Activated CD8-positive, alpha-beta memory T cell treated with anti-CD3 and anti-CD28 coated beads for 36 hours (primary cell): Measurements from ENCODE around the gene NTSR2. TPM values are rescaled to one million over a fixed set of nuclear protein-coding genes. Genes with fewer than 3 reads are reported as not detected.

ENCODE experiments used
- CTCF ChIA-PET: fragments of 350-600 bp; sonication (Branson Sonifier 250); formaldehyde crosslinking; loops from one replicate; lab custom pipeline; 2021; ENCODE audit warnings: antibody characterized with exemption; lab: Charles Lee
- POLR2A ChIA-PET: fragments of 350-600 bp; sonication (Branson Sonifier 250); formaldehyde crosslinking; loops from one replicate; lab custom pipeline; 2021; ENCODE audit warnings: antibody characterized with exemption; lab: Charles Lee
- total RNA-seq, 2 experiments: library from RNA; stranded (reverse); gene quantifications; one replicate each; pipeline ENCODE4 v1.2.3, GENCODE V29; 2021

NTSR2 gene
- total RNA-seq, 2 experiments from 2014 or later, result not detected

DNA sequence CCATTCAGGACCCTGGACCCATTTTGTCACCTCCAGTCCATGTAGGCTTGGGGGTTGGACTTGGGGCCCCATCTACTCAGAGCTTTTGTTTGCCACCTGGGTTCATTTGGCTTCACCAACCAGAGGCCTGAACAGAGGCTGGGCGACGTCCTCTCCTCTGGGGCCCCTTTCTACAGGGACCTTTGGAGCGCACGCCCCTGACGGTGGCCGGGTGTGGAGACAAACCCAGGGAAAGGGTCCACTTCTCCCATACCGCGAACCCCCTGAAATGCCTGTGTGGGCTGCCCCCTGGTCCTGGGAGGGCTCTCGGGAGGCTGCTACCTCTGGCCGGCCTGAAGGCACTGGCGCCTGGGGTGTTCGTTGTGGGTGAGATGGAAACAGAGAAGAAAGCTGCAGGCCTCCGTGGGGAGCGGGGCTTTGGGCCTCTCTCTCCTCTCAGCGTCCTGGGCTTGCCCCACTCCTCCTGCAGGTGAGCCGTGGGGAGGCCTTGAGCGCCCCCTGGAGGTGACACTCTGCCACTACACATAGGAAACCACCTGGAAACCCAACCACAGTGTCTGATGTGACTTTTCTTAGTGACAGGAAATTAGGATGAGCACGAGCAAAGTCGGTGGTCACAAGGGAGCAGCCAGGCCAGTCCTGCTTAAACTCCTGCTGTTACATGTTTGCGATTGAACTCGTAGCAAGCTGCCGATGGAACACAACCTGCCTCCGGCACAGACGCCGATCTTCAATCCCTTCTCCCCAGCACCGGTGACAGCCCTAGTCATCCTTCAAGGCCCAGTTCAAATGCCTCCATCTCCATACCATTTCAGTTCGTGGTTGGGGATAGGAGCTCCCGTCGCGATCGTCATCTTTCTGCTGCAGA lies 12.0 kb upstream of the NTSR2 start:
- CTCF ChIA-PET, result interaction anchor here (1.0 to 2.5 kb wide), 6 partner anchors 11 to 101 kb away, joined by 3 to 9 read pairs (median 4); no protein-coding TSS in a partner anchor
- POLR2A ChIA-PET, result no interaction called here

DNA sequence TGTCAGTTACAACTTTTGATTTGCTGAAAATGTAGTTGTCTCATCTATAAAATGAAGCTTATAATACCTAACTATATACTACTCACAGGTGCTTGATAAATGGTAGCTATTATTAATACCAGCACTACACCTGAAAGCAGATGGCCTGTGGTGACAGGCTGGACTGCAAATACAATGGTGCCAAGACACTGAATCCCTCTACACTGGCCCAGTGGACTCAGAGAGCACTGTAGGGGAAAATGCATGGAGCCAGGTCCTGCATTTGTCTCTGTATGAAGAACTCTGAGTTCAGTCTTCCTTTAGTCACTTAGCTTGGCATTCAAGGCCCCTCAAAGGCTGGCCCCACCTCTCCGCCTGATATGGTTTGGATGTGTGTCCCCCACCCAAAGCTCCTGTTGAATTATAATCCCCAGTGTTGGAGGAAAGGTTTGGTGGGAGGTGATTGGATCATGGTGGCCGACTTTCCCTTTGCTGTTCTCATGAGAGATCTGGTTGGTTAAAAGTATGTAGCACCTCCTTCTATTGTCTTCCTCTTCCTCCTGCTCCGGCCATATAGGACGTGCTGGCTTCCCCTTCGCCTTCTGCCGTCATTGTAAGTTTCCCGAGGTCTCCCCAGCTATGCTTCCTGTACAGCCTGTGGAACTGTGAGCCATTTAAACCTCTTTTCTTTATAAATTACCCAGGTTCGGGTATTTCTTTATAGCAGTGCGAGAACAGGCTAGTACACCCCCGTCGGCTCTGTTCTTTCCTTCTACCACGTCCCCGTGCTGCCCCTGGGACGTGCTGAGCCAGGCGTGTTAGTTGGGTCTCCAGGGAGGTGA lies 11.1 kb upstream of the NTSR2 start:
- CTCF ChIA-PET, result interaction anchor here (0.7 to 2.5 kb wide), 7 partner anchors 12 to 102 kb away, joined by 3 to 9 read pairs (median 4); no protein-coding TSS in a partner anchor
- POLR2A ChIA-PET, result no interaction called here

DNA sequence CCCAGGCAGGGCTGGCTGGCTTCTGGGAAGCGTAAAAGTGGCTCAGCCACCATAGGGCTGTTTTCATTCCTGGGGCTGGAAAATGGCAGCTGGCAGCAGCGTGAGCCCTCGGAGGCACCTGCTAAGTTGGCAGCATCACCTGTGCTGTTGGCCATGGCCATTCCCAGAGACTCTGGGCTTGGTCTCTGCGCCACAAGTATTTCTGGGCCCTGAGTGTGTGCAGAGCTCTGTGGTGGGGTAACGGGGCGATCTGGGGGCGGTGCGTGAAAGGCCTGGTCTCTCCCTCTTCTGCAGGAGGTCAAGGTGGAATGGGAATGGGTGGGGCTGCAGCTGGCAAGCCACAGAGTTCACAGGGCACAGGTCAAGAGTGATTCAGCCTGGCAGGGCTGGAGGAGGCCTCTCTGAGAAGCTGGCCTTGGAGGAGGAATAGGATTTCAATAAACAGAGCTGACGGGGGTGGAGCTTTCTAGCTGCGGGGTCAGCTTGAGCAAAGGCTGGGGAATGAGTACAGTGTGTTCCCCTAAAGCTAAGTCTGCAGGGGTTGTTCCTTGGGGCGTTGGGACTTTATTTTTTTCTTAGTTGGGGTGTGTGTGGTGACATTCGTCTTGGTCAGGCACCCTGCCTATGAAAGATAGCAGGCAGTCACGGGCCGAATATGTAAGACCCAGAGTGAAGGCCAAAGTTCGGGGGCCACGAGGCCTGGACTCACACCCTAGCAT lies 10.3 kb upstream of the NTSR2 start:
- ChIA-PET POLR2A (no interaction called here), CTCF (interaction anchor here (0.7 to 1.7 kb wide), 5 partner anchors 13 to 99 kb away, joined by 3 to 9 read pairs (median 4); no protein-coding TSS in a partner anchor)

DNA sequence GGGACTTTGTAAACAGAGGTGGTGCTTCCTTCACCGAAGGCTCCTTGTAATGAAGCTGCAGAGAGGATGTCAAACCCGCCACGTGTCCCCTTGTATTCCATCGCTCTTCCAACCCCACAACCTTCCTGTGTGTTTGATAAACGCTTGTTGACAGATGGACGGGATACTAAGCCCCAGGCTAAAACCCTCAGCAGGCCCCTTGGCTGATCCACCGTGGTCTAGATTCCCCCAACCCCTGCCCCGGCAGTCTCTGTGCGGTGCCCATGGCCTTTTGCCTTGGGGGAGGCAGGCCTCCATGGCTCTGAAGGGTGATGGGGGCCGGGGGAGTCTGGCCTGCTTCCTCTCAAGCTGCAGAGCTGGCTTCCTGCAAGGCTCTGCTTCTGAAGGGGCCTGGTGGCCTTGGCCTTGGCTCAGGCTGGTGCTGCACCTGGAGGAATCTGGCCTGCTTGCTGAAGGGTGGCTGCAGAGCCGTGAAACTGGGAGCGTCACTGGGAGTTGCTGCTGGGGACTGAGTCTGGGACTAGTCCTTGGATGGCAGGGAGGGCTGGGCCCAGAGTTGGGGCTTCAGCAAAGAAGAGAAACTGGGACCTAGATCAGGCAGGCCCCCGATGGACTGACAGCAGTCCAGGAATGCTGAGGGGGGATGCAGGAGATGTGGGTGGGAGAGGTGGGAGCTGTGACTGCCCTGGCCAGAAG lies 9.6 kb upstream of the NTSR2 start:
- CTCF ChIA-PET, result interaction anchor here (1.3 kb wide), 1 partner anchor 13 kb away, joined by 4 read pairs; no protein-coding TSS in a partner anchor
- POLR2A ChIA-PET, result no interaction called here

DNA sequence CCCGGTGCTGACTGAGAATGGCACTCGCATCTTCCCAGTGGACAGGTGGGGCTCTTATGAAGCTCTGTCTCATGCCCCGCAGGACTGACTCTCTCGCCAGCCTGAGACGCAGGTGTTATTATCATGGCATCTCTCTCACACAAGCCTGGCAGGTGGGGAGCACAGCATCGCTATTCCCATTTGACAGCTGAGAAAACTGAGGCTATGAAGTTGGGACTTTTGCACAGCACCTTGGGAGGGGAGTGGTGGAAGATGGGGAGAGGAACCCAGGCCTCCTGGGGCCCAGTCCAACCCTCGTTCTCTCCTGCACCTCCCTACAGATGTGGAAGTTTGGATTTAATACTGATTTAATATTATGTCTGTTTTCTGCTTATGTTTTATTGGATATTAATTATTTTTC lies 9.0 kb upstream of the NTSR2 start:
- POLR2A ChIA-PET, result no interaction called here

DNA sequence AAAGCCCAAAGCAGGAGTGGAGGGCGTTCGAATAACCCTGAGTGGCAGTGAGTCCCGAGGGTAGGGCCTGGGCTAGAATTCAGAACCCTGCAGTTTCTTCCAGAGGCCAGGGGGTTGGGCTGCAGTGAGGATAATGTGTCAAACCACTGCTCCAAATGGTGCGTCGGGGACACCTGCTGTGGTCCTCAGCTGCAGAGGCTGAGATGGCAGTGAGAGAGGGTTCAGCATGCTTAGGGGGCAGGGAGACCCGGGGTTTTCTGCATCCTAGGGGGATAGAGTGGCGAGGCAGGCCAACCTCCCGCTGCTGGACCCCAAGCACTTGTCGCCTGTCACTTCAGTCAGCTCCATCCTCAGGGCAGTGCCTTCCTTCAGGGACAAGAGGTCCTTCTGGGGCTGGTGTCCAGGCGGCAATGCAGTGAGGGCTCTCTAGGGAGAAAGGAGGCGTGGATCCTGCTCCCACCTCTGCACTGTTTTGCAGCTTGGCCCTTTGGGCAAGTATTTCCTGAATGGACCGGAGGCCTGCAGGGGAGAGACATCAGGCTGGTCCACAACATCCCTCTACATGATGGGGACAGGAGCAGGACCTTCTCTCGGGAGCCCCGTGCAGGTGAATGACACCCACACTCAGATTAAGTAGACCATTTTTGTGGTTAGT lies 8.4 kb upstream of the NTSR2 start:
- CTCF ChIA-PET, result no interaction called here
- POLR2A ChIA-PET, result no interaction called here

More for the DNA sequence above, 9.0 kb upstream of the NTSR2 start:
- CTCF ChIA-PET, result no interaction called here

DNA sequence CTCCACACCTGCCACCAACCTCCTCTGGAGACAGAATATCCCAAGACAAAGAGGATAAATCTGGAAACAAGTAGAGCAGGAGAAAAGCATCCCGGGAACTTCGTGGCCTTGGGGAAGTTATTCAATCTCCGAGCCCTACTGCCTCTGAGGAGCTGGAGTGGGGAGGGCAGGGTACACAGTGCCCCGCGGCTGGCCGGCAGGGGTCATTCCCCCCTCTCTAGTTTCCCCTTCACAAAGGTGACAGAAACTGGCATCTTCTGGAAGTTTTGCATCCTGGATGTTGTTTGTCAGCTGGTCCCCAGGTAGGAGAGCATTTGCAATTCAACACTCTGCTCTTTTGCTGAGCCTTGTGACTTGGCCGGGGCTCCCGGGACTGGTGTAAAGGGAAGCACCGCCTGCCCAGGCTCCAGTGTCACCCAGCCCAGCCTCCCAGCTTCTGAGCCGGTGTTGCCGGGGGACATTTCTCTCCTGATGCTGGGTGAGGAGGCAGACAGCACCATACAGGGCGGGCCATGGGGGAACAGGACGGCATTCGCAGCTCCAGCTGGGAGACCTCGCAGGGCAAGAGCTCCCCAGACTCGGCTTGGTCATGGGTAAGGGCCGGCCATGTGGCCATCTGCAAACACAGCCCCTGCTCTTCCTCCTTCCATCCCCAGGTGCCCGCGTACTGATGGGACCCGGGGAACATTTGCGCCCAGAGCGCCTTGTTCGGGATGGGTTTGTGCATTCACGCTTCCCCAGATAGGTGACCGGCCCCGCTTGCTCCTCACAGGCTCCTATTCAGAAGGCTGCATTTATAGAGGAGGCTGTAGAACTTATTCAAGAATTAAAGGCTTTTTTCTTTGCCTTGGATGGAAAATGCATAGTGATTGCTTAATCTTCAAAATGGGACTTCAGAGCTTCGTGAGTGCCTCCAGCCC lies 7.4 kb upstream of the NTSR2 start:
- POLR2A ChIA-PET, result no interaction called here
- CTCF ChIA-PET, result no interaction called here

DNA sequence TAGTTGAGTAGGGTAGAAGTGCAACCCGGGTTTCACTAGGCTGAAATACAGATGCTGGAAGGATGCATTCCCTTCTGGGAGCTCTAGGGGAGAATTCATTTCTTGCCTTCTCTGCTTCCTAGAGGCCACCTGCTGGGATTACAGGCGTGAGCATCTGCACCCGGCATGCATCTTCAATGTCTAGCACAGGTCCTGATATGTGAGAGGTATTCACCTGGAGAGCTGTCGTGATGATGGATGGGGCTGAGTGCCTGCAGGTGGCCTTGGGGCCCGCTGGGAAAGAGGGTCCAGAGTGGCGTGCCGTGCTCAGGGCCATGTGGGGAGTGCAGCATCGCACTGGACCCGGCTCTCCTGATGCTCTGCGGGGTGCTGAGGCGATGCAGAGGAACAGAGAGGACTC lies 6.6 kb upstream of the NTSR2 start:
- CTCF ChIA-PET, result no interaction called here

DNA sequence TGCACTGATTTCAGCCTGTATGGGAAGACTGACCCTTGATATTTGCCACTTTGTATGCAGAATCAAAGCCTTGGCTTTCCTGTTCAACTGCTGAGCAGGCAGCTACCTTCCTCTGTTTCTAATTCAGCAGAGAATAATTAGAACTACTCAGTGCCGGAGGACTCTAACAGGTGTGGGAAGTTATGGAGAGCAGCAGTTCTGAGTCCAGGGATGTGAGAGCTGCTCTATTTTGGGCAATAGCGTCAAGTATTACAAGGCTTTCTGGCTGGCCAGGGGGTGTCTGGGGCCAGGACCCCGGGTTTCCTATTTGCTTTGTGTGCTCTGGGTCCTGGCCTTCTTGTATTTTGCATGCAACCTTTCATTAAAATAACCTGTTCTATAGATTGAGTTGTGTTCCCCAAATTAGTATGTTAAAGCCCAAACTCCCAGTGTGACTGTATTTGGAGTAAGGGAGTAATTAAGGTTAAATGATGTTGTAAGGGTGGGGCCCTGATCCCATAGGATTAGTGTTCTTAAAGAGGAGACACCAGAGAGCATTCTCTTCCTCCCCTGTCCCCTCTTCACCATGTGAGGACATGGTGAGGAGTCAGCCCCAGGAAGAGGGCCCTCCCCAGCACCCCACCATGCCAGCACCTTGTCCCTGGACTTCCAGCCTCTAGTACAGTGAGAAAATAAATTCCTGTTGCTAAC lies 5.6 kb upstream of the NTSR2 start:
- ChIA-PET CTCF (no interaction called here), POLR2A (no interaction called here)

More for the DNA sequence above, 6.6 kb upstream of the NTSR2 start:
- POLR2A ChIA-PET, result no interaction called here

DNA sequence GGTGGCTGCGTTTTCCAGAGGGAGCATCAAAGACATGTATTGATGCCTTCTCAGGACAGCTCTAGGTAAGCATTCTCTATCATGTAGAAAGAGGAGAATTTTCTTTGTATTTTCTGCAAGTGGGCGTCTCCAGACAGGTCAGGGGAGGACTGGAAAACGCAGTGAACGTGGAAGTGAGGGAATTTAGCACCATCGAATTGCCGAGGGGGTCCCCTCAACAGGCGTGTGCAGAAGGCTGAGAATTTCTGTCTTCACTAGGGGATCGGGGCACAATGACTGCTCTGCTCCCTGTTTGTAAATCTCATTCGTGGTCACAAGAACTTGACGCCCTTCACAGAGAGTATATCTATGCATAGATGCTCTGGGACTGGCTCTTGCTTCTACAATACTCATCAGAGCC lies 5.0 kb upstream of the NTSR2 start:
- ChIA-PET POLR2A (no interaction called here), CTCF (no interaction called here)

DNA sequence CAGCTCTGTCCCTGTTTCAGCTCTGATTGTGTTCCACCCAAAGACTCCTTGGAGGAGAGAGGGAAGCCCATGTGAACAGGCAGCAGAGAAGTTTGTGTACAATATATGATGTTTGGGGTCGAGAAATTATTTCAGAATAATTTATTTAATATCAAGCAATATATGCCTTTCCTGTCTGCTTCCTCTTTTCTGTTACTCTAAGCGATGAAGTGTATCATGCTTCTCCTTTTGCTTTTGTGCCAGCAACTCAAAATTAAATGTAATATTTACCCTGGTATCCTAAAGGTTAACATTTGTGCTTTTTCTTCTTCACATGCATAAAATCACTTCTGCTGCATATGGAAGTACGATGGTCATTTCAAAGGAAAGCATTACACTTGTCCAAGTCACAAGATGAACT lies 2.4 kb upstream of the NTSR2 start:
- ChIA-PET CTCF (interaction anchor here (0.9 kb wide), 1 partner anchor 107 kb away, joined by 3 read pairs; no protein-coding TSS in a partner anchor), POLR2A (no interaction called here)

DNA sequence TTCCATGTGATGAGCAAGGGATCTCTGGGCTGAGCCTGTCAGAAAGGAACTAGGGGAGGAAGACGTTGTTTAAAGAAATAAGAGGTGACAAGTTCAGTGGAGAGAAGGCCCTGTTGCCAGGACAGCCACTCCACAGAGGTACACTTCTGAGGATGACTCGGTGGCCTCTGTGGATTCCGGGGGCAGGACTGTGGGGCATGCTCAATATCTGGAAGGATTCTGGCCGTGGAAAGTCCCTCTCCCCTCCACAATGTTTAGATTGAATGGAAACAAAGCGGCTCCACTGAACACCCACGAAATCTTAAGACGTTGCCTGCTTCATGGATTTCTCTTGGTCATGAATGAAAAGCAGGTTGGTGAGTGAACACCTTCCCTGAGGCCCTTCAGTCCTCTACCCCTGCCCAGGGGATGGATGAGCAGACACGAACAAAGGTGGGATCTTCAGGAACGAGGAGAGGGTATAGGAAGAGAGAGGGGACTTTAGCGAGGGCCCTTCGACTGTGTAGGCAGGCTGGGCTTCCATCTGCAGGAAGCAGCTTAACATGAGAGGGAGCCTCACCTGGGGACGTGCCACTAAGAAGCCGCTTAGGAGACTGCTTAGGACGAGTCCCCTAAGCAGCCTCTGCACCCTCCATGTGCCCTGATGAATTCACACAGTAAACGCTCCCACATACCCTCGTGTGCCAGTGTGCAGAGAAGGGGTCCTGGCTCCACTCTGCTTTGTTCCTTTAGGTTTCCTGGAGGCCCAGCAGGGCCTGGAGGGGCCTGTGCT lies 1.9 kb downstream of the NTSR2 start:
- CTCF ChIA-PET, result no interaction called here
- POLR2A ChIA-PET, result no interaction called here

DNA sequence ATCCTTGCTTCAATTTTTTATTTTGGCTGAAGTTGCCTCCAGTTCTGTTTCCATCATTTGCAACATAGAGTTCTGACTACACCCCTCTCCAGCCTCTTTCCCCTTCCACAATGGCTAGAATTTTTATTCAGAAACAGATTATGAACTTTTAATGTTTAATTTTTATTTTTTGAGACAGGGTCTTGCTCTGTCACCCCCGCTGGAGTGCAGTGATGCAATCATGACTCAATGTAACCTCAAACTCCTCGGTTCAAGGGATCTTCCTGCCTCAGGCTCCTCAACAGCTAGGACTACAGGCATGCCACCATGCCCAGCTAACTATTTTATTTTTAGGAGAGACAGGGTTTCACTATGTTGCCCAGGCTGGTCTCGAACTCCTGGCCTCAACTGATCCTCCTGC lies 2.8 kb downstream of the NTSR2 start:
- ChIA-PET POLR2A (no interaction called here), CTCF (interaction anchor here (1.3 kb wide), 1 partner anchor 13 kb away, joined by 3 read pairs; no protein-coding TSS in a partner anchor)

DNA sequence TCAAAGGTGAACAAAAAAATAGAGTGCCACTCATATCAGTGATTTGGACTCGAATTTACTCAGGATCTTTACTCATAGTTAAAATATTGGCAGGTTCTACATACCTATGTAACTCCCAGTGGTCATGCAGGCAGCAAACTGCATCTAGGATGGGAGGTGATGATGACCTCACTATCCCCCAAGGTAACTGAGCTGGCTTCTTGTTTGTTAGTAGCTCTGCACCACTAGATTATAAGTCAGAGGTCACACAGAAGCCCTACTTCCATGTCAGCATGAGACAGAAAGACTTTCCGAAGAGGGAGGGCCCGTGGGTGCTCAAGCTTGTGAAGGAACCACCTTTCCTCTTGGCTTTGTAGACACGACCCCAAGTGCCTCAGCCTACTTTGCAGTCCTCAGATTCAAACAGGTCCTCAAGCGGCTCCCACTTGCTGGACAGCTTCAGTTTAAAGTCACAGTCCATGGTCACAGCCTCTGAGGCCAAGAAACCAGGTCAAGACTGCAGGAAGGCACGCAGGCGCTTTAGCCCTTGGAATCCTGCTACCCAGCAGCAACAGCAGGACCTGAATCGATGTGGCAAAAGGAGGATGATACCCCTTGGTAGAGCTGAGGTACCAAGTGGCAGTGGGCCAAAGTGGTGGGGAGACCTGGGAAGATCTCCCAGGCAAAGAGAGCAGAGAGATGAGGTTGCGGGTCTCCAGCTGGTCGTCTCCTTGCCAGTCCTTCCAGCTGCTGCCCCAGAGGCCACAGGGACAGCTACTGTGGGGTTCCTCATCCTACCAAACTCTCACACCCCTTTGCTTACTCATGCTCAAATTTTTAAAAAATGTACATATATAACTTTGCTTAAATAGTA lies 4.3 kb downstream of the NTSR2 start:
- ChIA-PET POLR2A (no interaction called here), CTCF (interaction anchor here (1.0 to 1.3 kb wide), 2 partner anchors 15 to 119 kb away, joined by 3 read pairs; no protein-coding TSS in a partner anchor)

DNA sequence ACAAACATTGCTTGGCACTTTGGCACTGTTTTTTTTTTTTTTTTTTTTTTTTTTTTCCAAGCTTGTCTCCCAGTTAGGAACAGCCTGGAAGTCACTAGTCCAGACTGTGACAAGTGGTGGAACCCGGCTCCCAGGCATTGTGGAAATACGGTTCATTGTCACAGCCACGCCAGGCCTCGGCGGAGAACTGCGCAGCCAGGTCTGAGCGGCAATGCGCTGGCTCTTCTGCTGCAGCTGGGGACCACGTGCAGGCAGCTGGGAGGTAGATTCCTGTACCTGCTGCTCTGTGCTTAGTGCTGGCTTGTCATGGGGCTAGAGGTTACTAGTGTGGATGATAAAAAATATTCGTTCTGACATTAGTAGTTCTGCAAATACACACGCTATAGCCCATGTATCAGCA lies 5.0 kb downstream of the NTSR2 start:
- CTCF ChIA-PET, result interaction anchor here (1.0 kb wide), 1 partner anchor 120 kb away, joined by 3 read pairs; no protein-coding TSS in a partner anchor
- POLR2A ChIA-PET, result no interaction called here
